ENCODE measurements around the gene LMX1A. TPM values are rescaled to one million over a fixed set of nuclear protein-coding genes. Genes with fewer than 3 reads are reported as not detected.

Gene LMX1A
- total RNA-seq, 1 donor from 2014 or later: not detected

DNA sequence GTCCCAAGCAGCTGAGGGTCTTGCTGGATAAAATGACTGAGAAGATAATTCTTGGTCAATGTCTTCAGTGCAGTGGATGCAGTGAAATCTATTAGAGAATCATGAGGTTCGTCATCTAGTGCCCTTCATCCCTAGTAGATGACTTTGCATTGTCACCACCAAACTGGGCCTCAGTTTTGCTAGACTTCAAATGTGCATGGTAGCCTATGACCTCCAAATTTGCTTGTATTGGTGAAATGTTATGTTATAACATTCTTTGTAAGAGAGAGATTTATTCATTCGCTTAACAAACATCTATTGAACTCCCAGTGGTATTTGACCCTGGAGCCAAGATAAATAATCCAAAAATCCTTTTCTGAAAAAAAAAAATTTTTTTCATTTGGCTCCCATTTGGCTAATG, 183.8 kb downstream of the LMX1A start:
- intact Hi-C loops (cut with micrococcal nuclease): no loop called here
- Mint-ChIP-seq H3K9me3 (no peaks in the 10 kb centered on the region), H3K27me3 (ENCODE audit: insufficient read depth) (no peaks in the 10 kb centered on the region), H3K4me1 (ENCODE audit: low read depth) (no peaks in the 10 kb centered on the region), H3K27ac (no peak overlapping the region), H3K4me3 (no peak overlapping the region), H3K36me3 (ENCODE audit: low read depth) (no peaks in the 10 kb centered on the region)
- no peak for DNase-seq (ENCODE audit: low spot score)

- H3K4me3 Mint-ChIP-seq: no peak overlapping the region
- no peak overlapping the region for H3K27ac Mint-ChIP-seq
- H3K9me3 Mint-ChIP-seq: no peaks in the 10 kb centered on the region
- intact Hi-C loops (cut with micrococcal nuclease): no loop called here
- H3K27me3 Mint-ChIP-seq (ENCODE audit: insufficient read depth): no peaks in the 10 kb centered on the region
- H3K36me3 Mint-ChIP-seq (ENCODE audit: low read depth): no peaks in the 10 kb centered on the region
- H3K4me1 Mint-ChIP-seq (ENCODE audit: low read depth): no peaks in the 10 kb centered on the region
- no peak for DNase-seq (ENCODE audit: low spot score)
Measured at GRCh38 chr1:165169729-165170128, 186.8 kb downstream of the LMX1A start.

- H3K4me1 Mint-ChIP-seq (ENCODE audit: low read depth): no peaks in the 10 kb centered on the region
- no peak for DNase-seq (ENCODE audit: low spot score)
- intact Hi-C loops (cut with micrococcal nuclease): no loop called here
- no peaks in the 10 kb centered on the region for H3K9me3 Mint-ChIP-seq
- H3K27me3 Mint-ChIP-seq (ENCODE audit: insufficient read depth): no peaks in the 10 kb centered on the region
- H3K36me3 Mint-ChIP-seq (ENCODE audit: low read depth): no peaks in the 10 kb centered on the region
- no peak overlapping the region for H3K4me3 Mint-ChIP-seq
- no peak overlapping the region for H3K27ac Mint-ChIP-seq
Measured at GRCh38 chr1:165169028-165169427, 187.5 kb downstream of the LMX1A start.

- H3K9me3 Mint-ChIP-seq: no peaks in the 10 kb centered on the region
- H3K36me3 Mint-ChIP-seq (ENCODE audit: low read depth): no peaks in the 10 kb centered on the region
- intact Hi-C loops (cut with micrococcal nuclease): no loop called here
- DNase-seq (ENCODE audit: low spot score): no peak
- no peaks in the 10 kb centered on the region for H3K27me3 Mint-ChIP-seq (ENCODE audit: insufficient read depth)
- no peak overlapping the region for H3K27ac Mint-ChIP-seq
- no peaks in the 10 kb centered on the region for H3K4me1 Mint-ChIP-seq (ENCODE audit: low read depth)
- no peak overlapping the region for H3K4me3 Mint-ChIP-seq
Measured at GRCh38 chr1:165168467-165168866, 188.0 kb downstream of the LMX1A start.

- H3K27ac Mint-ChIP-seq: no peak overlapping the region
- H3K27me3 Mint-ChIP-seq (ENCODE audit: insufficient read depth): peaks cover 2% of the 10 kb centered on the region
- H3K4me3 Mint-ChIP-seq: no peak overlapping the region
- H3K4me1 Mint-ChIP-seq (ENCODE audit: low read depth): no peaks in the 10 kb centered on the region
- H3K36me3 Mint-ChIP-seq (ENCODE audit: low read depth): no peaks in the 10 kb centered on the region
- no peak for DNase-seq (ENCODE audit: low spot score)
- no peaks in the 10 kb centered on the region for H3K9me3 Mint-ChIP-seq
- intact Hi-C loops (cut with micrococcal nuclease): no loop called here
Measured at GRCh38 chr1:165162671-165163241, 193.8 kb downstream of the LMX1A start.

DNA sequence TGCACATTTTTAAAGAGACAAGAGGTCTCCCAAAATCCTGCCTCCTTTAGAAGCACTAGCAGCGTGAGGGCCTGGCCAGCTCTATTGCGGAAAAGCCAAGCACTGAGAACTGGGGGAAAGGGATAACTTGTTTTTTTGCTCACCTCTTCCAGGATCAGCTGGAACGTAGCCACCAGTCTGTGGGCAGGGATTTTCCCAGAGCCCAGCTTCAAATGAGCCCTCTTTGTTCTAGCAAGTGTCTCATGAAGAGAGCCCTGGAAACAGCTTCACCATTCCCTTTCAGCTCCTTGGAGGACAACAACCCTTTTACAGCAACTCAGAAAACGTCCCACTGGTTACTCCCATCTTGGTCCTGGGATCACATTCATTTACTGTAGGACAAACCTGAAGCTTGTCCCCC, 195.4 kb downstream of the LMX1A start:
- no peak overlapping the region for H3K4me3 Mint-ChIP-seq
- no peak overlapping the region for H3K27ac Mint-ChIP-seq
- no peaks in the 10 kb centered on the region for H3K36me3 Mint-ChIP-seq (ENCODE audit: low read depth)
- no peak for DNase-seq (ENCODE audit: low spot score)
- intact Hi-C loops (cut with micrococcal nuclease): no loop called here
- peaks cover 4% of the 10 kb centered on the region for H3K27me3 Mint-ChIP-seq (ENCODE audit: insufficient read depth)
- H3K9me3 Mint-ChIP-seq: no peaks in the 10 kb centered on the region
- no peaks in the 10 kb centered on the region for H3K4me1 Mint-ChIP-seq (ENCODE audit: low read depth)

- H3K36me3 Mint-ChIP-seq (ENCODE audit: low read depth): no peaks in the 10 kb centered on the region
- no peaks in the 10 kb centered on the region for H3K9me3 Mint-ChIP-seq
- no peak overlapping the region for H3K27ac Mint-ChIP-seq
- intact Hi-C loops (cut with micrococcal nuclease): no loop called here
- no peak overlapping the region for H3K4me3 Mint-ChIP-seq
- DNase-seq (ENCODE audit: low spot score): no peak
- no peaks in the 10 kb centered on the region for H3K4me1 Mint-ChIP-seq (ENCODE audit: low read depth)
- H3K27me3 Mint-ChIP-seq (ENCODE audit: insufficient read depth): peaks cover 4% of the 10 kb centered on the region
Measured at GRCh38 chr1:165153182-165153581, 203.3 kb downstream of the LMX1A start.

- H3K9me3 Mint-ChIP-seq: no peaks in the 10 kb centered on the region
- H3K4me1 Mint-ChIP-seq (ENCODE audit: low read depth): no peaks in the 10 kb centered on the region
- no peak overlapping the region for H3K4me3 Mint-ChIP-seq
- no peaks in the 10 kb centered on the region for H3K36me3 Mint-ChIP-seq (ENCODE audit: low read depth)
- peaks cover 2% of the 10 kb centered on the region for H3K27me3 Mint-ChIP-seq (ENCODE audit: insufficient read depth)
- no peak overlapping the region for H3K27ac Mint-ChIP-seq
- no peak for DNase-seq (ENCODE audit: low spot score)
- intact Hi-C loops (cut with micrococcal nuclease): no loop called here
Measured at GRCh38 chr1:165152727-165153126, 203.8 kb downstream of the LMX1A start.

- Mint-ChIP-seq H3K4me1 (ENCODE audit: low read depth) (no peaks in the 10 kb centered on the region), H3K9me3 (no peaks in the 10 kb centered on the region), H3K4me3 (no peak overlapping the region), H3K36me3 (ENCODE audit: low read depth) (no peaks in the 10 kb centered on the region), H3K27ac (no peak overlapping the region), H3K27me3 (ENCODE audit: insufficient read depth) (no peaks in the 10 kb centered on the region)
- intact Hi-C loops (cut with micrococcal nuclease): no loop called here
- DNase-seq (ENCODE audit: low spot score): no peak
Measured at GRCh38 chr1:165152109-165152508, 204.4 kb downstream of the LMX1A start.

Other genes with a start within 250 kb of the LMX1A start
- gene RXRG, start 88.4 kb upstream of the LMX1A start, total RNA-seq: not detected in 2 replicates
- not detected in 2 replicates for gene LRRC52, start 187.3 kb upstream of the LMX1A start, total RNA-seq

All from activated T-helper 1 cell treated with anti-CD3 and anti-CD28 coated beads, Interleukin-12 subunit alpha, Interleukin-12 subunit beta, Interleukin-2, Interleukin-4 antibody, amounts not matched to agents 30 ng/mL and 10 ng/mL and 1 ng/mL, durations not matched to agents 14 hours and 24 hours and 36 hours (primary cell).